Muscle of leg (tissue), 11 donors: ENCODE data around the gene DUSP3. TPM values are rescaled to one million over a fixed set of nuclear protein-coding genes. Genes with fewer than 3 reads are reported as not detected.

ENCODE experiments used
- DNase-seq: peaks from one replicate; pipeline ENCODE4 v3.0.0; 2013
- H3K27ac ChIP-seq: one replicate; pipeline ENCODE4 v1.5.1; 2013; ENCODE audit warnings: mild to moderate bottlenecking, low read length, control low read depth
- H3K27me3 ChIP-seq: one replicate; pipeline ENCODE4 v1.6.1; 2013; ENCODE audit warnings: low read length; ENCODE audit not compliant: control insufficient read depth, insufficient read depth
- H3K36me3 ChIP-seq: one replicate; pipeline ENCODE4 v1.6.1; 2013; ENCODE audit warnings: low read length; ENCODE audit not compliant: control insufficient read depth, insufficient read depth
- H3K4me1 ChIP-seq: one replicate; pipeline ENCODE4 v1.6.1; 2013; ENCODE audit warnings: low read length; ENCODE audit not compliant: control insufficient read depth, insufficient read depth
- H3K4me3 ChIP-seq: one replicate; pipeline ENCODE4 v1.5.1; 2013; ENCODE audit warnings: low read length, control low read depth
- H3K9me3 ChIP-seq: replicated peaks from 2 replicates; pipeline ENCODE4 v1.6.1; 2013; ENCODE audit warnings: low read depth, low read length; ENCODE audit not compliant: control insufficient read depth
- WGBS: methylation state at CpG from one replicate; pipeline ENCODE4 v1.1.5; 2013; ENCODE audit warnings: missing lambda C conversion rate; ENCODE audit not compliant: insufficient coverage; 5-methylcytosine and 5-hydroxymethylcytosine counted together
- polyA plus RNA-seq, 8 donors: library from polyadenylated mRNA; unstranded; fragments of 120-200 nt; gene quantifications; one replicate each; pipeline versions ENCODE4 v1.2.1 to v1.2.3, GENCODE V29; 2013; ENCODE audit warnings: inconsistent platforms in 1 of 8, low replicate concordance in 1 of 8; ENCODE audit not compliant: insufficient read length in 8 of 8, insufficient read depth in 1 of 8
- total RNA-seq: library from RNA; stranded (reverse); fragments of 120-200 nt; gene quantifications from one replicate; pipeline ENCODE4 v1.2.4, GENCODE V29; 2013

DUSP3 gene
- total and polyA plus RNA-seq, 9 donors: 52.2 to 72.6 (median 64.9) TPM

DNA sequence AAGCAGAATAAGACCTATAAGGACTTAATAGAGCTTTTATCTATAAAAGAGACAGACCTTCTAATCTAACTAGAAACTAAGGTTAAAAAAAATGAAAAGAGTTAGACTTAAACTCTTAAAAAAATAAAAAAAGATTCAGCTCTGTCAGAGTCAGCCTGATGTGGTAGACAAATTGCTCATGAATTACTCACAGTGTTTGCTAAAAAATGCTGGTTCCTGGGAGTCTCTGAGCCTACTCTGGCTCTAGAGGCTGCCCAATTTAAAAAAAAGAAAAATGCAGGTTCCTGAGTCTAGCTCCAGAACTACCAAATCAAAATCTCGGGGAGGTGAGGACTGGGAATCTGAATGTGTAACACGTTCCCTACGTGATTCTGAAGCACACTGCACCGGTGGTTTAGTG, 38.2 kb downstream of the DUSP3 start:
- DNase-seq: no peak
- Histone ChIP-seq H3K27ac (no peak overlapping the region), H3K27me3 (peaks cover 8% of the 10 kb centered on the region), H3K36me3 (no peaks in the 10 kb centered on the region), H3K4me1 (no peaks in the 10 kb centered on the region), H3K4me3 (no peak overlapping the region), H3K9me3 (no peaks in the 10 kb centered on the region)
- 90% methylated on average over 3 of the region's 4 CpGs for WGBS

DNA sequence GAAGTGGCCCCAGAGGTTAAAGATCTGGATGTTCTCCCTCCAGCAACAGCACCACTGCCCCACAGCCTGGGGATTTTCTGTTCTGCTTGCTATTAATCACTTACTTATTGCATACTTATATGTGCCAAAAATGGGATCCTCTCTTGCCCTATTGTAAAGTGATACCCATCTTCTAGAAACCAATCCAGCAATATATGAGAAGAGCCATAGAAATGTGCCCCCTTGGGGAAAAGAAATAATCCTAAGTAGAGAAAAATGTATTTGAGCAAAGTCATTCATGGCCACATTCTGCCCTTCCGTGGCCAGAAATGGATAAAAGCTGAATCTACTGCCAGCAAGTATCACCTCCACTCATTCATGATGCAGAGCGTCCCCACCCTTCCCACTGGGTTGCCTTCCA, 41.1 kb downstream of the DUSP3 start:
- no peak for DNase-seq
- no peak overlapping the region for H3K4me3 ChIP-seq
- 69% methylated on average over 2 of the region's 2 CpGs for WGBS
- no peak overlapping the region for H3K27ac ChIP-seq
- H3K36me3 ChIP-seq: no peaks in the 10 kb centered on the region
- no peaks in the 10 kb centered on the region for H3K27me3 ChIP-seq
- no peaks in the 10 kb centered on the region for H3K9me3 ChIP-seq
- no peaks in the 10 kb centered on the region for H3K4me1 ChIP-seq

DNA sequence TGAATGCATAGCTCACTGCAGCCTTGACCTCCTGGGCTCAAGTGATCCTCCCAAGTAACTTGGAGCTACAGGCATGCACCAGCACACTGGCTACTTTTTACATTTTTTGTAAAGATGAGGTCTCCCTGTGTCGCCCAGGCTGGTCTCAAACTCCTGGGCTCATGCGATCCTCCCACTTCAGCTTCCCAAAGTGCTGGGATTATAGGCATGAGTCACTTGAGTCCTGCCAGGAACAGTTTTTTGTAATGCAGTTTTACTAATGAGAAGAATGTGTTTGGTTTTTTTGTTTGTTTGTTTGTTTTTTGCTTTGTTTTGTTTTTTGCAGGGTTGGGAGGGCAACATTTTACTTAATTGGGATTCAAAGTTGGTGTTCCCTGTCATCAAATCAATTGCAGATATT, 42.4 kb downstream of the DUSP3 start:
- no peak for DNase-seq
- Histone ChIP-seq H3K4me1 (no peaks in the 10 kb centered on the region), H3K4me3 (no peak overlapping the region), H3K27ac (no peak overlapping the region), H3K36me3 (no peaks in the 10 kb centered on the region), H3K27me3 (no peaks in the 10 kb centered on the region), H3K9me3 (no peaks in the 10 kb centered on the region)
- 90% methylated on average over 2 of the region's 2 CpGs for WGBS

DNA sequence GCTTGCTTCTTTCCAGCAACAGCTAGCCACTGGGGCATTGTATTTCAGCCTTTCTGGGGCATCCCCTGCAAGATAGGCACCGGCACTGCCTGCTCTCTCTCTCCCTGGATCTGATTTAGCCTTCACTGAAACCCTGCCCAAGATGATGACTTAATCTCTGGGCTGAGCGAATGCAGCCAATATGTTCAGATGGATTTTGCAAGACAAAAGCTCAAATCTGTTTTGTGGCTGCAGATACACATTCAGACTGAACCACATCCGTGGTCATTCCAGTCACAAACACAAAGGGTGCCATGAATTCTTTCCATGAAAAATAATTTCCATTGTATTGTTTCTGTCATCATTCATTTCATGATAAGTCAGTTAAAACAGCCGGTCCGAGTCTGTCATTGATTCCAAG, 44.4 kb downstream of the DUSP3 start:
- Histone ChIP-seq H3K36me3 (no peaks in the 10 kb centered on the region), H3K4me3 (no peak overlapping the region), H3K27me3 (peaks cover 2% of the 10 kb centered on the region), H3K4me1 (no peaks in the 10 kb centered on the region), H3K27ac (no peak overlapping the region), H3K9me3 (no peaks in the 10 kb centered on the region)
- 30% methylated on average over 2 of the region's 5 CpGs for WGBS
- peak; percentile 56 for DNase-seq

DNA sequence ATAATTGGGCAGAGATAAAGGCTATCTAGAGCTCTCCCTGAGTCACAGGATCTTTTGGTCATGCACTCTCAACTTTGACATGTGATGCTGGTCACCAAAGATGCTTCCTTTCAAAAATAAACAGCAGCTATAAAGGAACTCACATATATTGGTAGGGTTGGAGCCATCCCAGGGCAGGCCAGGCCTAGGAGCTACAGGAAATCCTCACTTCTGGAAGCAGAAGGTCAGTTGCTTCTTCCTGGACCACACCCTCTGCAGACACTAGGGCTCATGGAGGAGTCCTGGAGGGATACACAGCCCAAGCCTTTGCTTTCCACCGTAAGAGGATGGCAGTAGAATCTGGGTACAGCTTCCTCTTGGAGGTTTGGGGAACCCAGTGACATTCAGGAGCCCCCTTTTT, 44.8 kb downstream of the DUSP3 start:
- no peaks in the 10 kb centered on the region for H3K36me3 ChIP-seq
- no peaks in the 10 kb centered on the region for H3K9me3 ChIP-seq
- peaks cover 2% of the 10 kb centered on the region for H3K27me3 ChIP-seq
- H3K27ac ChIP-seq: no peak overlapping the region
- WGBS: no CpG with 5 or more reads among the region's 1 CpG
- H3K4me3 ChIP-seq: no peak overlapping the region
- no peaks in the 10 kb centered on the region for H3K4me1 ChIP-seq
- no peak for DNase-seq

DNA sequence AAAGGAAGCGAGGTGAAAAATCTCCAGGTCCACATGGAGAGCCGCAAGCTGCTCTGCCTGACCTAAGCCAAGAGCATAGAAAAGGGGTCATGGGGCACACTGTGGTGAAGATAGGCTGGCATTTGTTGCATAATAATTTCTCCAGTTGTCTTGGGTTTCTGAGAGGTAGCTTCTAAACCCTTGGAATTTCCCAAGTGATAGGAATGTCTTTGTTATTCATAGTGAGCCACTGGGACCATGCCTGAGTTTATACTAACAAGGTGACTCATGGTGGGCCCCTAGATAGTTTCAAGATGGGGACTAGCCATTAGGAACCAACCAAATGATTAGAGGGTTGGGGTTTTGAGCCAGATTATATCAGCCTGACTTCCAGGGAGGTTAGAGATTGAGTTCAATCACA, 45.8 kb downstream of the DUSP3 start:
- Histone ChIP-seq H3K27me3 (peaks cover 2% of the 10 kb centered on the region), H3K36me3 (no peaks in the 10 kb centered on the region), H3K9me3 (no peaks in the 10 kb centered on the region), H3K4me3 (no peak overlapping the region), H3K4me1 (no peaks in the 10 kb centered on the region), H3K27ac (no peak overlapping the region)
- no peak for DNase-seq
- WGBS: 100% methylated on average over 2 of the region's 2 CpGs

DNA sequence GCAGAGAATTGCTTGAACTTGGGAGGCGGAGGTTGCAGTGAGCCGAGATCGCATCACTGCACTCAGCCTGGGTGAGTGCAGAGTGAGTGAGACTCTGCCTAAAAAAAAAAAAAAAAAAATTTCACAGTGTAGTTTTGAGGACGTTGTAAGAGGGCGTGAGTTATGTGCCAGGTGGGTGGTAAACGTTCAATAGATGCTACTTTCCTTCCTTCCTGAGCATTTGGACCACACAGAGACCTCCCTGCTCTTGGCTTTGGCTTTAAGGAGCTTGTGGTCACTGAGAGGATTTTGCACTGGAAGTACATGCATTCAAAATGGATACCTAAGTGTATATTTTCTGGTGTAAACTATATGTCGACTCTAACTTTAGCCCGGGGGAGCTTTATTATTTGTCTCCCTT, 50.7 kb downstream of the DUSP3 start:
- peaks cover 2% of the 10 kb centered on the region for H3K27me3 ChIP-seq
- no peaks in the 10 kb centered on the region for H3K36me3 ChIP-seq
- 78% methylated on average over 3 of the region's 8 CpGs for WGBS
- no peak for DNase-seq
- H3K9me3 ChIP-seq: no peaks in the 10 kb centered on the region
- no peak overlapping the region for H3K27ac ChIP-seq
- H3K4me1 ChIP-seq: no peaks in the 10 kb centered on the region
- H3K4me3 ChIP-seq: no peak overlapping the region

DNA sequence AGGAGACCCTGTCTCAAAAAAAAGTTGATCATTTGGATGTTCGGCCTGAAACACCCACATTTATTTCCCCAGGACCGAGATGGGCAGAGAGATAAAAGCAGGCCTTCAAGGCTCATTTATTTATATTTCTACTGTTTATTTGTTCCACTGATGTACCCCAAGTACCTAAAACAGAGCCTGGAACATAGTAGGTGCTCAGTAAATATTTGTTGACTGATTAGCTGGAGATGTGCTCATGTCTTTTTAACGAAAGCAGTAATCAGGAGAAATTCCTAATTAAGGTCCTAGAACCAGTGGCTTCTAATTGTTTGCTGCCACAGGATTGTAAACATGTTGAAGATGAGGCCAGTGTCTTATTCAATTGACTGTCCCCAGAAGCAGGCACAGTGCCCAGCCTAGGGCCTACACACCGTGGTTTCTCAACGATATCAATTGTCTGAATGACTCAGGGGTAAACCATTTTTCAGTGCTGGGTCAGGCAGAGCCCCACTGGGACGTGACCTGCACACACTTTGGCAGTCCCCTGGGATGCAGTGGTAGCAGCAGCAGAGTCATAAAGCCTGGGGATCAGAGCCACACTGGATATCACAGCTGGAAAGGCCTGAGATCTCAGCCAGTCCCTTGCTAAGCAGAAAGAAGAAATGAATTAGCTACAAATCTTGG, 54.9 kb downstream of the DUSP3 start:
- H3K4me1 ChIP-seq: no peaks in the 10 kb centered on the region
- no peaks in the 10 kb centered on the region for H3K27me3 ChIP-seq
- no peak for DNase-seq
- WGBS: 21% methylated on average over 3 of the region's 6 CpGs
- H3K27ac ChIP-seq: no peak overlapping the region
- no peaks in the 10 kb centered on the region for H3K36me3 ChIP-seq
- H3K4me3 ChIP-seq: no peak overlapping the region
- no peaks in the 10 kb centered on the region for H3K9me3 ChIP-seq

DNA sequence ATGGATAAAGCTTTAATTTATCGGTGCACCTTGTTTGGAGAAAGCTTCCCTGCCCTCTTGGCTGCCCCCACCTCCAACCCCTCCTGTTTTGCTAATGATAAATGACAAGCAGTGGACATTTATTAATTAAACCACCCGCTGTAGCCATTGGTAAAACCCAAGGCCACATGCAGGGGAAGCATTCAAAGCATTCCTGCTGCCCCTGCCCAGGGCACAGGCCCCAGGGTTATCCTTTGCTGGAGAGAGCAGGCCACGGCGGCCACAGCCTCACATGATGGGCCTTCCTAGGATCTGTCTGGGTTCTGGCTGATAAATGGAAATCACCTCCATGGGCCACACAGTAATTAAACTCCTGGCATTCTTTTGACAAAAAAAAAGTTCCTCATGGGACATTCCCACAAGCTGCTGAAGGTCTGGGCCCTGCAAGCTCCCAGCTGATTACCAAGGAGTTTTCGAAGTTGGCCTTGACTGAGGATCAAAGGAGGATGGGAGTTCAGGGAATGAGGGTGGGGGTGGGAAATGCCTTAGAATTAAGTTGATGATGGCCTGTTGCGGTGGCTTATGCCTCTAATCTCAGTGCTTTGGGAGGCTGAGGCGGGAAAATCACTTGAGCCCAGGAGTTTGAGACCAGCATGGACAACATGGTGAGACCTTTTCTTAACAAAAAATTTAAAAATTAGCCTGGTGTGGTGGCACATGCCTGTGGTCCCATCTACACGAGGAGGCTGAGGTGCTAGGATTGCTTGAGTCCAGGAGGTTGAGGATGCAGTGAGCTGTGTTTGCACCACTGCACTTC, 55.7 kb downstream of the DUSP3 start:
- Histone ChIP-seq H3K9me3 (no peaks in the 10 kb centered on the region), H3K27ac (no peak overlapping the region), H3K4me1 (no peaks in the 10 kb centered on the region), H3K36me3 (no peaks in the 10 kb centered on the region), H3K4me3 (no peak overlapping the region), H3K27me3 (no peaks in the 10 kb centered on the region)
- DNase-seq: no peak
- 47% methylated on average over 4 of the region's 8 CpGs for WGBS

DNA sequence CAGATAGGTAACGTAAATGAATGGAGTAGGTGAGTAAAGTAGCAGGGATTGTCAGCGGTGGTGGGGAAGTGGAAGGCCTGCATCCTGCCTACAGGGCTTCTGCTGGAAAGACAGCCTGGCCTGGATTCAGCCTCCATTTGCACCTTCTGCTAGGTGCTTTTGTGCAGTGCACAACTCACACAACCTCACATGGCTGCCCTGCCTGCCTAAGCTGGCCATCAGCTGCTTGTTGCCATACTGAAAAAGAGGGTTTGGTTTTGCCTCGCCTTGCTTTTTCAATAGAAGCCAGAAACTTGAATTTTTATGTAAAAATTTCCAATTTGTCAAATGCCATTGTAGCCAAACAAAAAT, 56.5 kb downstream of the DUSP3 start:
- Histone ChIP-seq H3K4me1 (no peaks in the 10 kb centered on the region), H3K27ac (no peak overlapping the region), H3K27me3 (no peaks in the 10 kb centered on the region), H3K9me3 (no peaks in the 10 kb centered on the region), H3K4me3 (no peak overlapping the region), H3K36me3 (no peaks in the 10 kb centered on the region)
- 100% methylated on average over 2 of the region's 3 CpGs for WGBS
- DNase-seq: no peak
